BE2C (cell line): ENCODE data around the gene MGMT.

Experiments
- DNase-seq: peaks from one replicate; pipeline ENCODE4 v3.0.0-alpha.2; 2020
- H3K27me3 ChIP-seq: fragments of 250-450 bp; sonication (Bioruptor Pico); 2 replicates; pipeline ENCODE4 v1.5.1; 2020; ENCODE audit warnings: mild to moderate bottlenecking
- H3K36me3 ChIP-seq: fragments of 250-450 bp; sonication (Bioruptor Pico); 2 replicates; pipeline ENCODE4 v1.5.1; 2020; ENCODE audit warnings: mild to moderate bottlenecking
- H3K4me1 ChIP-seq: fragments of 250-450 bp; sonication (Bioruptor Pico); 2 replicates; pipeline ENCODE4 v1.5.1; 2020
- H3K4me3 ChIP-seq: 2 replicates; pipeline ENCODE4 v1.5.1; 2011; ENCODE audit warnings: low read depth, low read length
- H3K9me3 ChIP-seq: fragments of 250-450 bp; sonication (Bioruptor Pico); 2 replicates; pipeline ENCODE4 v1.5.1; 2020
- TF ChIP-seq, protein P1 (sequence below): IDR thresholded peaks from 2 replicates; pipeline ENCODE4 v1.5.1; 2012; ENCODE audit warnings: mild to moderate bottlenecking, low read depth, low read length

Gene MGMT

DNA sequence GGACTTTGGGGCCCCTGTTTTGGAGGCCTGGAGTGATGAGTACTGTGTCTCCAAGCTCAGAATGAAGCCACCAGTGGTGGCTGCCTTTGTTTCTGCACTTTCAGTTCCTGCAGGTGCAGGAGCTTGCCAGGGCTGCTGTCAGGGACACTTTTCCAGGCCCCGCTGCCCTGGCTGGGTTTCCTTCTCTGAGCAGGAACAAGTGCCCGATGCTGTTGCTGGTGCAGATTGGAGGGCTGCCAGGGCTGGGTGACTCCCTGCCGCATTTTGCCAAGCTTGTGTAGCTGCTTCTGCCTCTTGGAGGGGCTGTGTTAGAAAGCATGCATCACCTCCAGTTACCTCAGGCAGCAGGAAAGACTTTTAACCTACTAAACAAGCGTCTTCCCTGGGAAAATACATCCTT, 211.1 kb downstream of the MGMT start:
- TF ChIP-seq, protein P1, sequence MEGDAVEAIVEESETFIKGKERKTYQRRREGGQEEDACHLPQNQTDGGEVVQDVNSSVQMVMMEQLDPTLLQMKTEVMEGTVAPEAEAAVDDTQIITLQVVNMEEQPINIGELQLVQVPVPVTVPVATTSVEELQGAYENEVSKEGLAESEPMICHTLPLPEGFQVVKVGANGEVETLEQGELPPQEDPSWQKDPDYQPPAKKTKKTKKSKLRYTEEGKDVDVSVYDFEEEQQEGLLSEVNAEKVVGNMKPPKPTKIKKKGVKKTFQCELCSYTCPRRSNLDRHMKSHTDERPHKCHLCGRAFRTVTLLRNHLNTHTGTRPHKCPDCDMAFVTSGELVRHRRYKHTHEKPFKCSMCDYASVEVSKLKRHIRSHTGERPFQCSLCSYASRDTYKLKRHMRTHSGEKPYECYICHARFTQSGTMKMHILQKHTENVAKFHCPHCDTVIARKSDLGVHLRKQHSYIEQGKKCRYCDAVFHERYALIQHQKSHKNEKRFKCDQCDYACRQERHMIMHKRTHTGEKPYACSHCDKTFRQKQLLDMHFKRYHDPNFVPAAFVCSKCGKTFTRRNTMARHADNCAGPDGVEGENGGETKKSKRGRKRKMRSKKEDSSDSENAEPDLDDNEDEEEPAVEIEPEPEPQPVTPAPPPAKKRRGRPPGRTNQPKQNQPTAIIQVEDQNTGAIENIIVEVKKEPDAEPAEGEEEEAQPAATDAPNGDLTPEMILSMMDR = no peak
- Histone ChIP-seq H3K4me1 (no peaks in the 10 kb centered on the region), H3K4me3 (no peak overlapping the region), H3K9me3 (no peaks in the 10 kb centered on the region), H3K27me3 (no peaks in the 10 kb centered on the region), H3K36me3 (no peaks in the 10 kb centered on the region)
- no peak for DNase-seq

DNA sequence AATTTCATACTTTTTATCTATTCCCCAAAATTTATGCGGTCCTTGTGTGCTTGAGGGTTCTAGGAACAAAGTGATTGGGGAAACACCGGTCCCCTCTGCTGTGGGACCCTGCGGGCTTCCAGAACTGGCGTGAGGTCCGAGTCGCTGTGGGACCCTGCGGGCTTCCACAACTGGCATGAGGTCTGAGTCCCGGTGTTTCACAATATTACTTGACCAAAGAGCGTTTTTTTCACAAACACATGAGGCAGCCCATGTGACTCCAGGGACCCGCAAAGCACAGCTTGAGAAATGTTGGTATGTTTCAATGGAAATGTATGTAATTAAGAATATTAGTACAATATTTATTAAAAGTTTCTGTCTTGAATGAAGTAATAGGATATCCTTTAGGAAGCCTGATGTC, 212.2 kb downstream of the MGMT start:
- TF ChIP-seq, protein P1 = no peak
- no peaks in the 10 kb centered on the region for H3K36me3 ChIP-seq
- no peak for DNase-seq
- no peaks in the 10 kb centered on the region for H3K4me1 ChIP-seq
- H3K9me3 ChIP-seq = no peaks in the 10 kb centered on the region
- H3K4me3 ChIP-seq = no peak overlapping the region
- H3K27me3 ChIP-seq = no peaks in the 10 kb centered on the region

DNA sequence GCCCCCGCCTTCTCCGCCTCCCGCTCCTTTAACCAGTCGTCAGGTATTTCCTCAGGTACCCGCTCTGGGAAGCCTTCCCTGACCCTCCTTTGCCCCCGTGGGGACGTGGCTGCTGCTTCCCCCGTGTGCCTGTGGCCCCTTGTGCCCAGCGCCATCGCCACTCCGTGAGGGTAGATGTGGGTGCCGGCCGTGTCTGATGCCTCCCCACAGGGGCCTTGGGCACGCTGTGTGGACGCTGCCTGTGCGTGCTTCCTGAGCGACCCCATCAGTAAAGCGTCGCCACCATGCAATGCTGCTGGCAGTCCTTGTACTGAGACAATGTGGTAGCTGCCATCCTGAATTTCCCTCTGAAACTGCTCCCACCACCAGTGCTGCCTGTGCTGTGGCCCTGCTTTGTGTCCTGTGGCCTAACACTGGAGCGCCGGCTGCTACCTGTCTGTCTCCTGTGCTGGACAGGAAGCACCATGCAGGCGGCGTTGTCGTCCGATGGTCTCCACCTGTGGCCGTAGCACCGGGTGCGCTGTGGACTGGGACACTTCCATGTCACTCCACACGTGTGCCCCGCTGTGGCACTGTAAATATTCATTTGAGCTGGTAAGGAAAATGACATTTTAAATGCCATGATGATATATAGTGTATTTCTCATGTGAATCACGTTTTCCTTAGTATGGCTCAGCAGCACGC, 213.8 kb downstream of the MGMT start:
- no peaks in the 10 kb centered on the region for H3K27me3 ChIP-seq
- H3K36me3 ChIP-seq = no peaks in the 10 kb centered on the region
- no peaks in the 10 kb centered on the region for H3K9me3 ChIP-seq
- no peak overlapping the region for H3K4me3 ChIP-seq
- no peak for DNase-seq
- H3K4me1 ChIP-seq = no peaks in the 10 kb centered on the region
- TF ChIP-seq, protein P1 = no peak

DNA sequence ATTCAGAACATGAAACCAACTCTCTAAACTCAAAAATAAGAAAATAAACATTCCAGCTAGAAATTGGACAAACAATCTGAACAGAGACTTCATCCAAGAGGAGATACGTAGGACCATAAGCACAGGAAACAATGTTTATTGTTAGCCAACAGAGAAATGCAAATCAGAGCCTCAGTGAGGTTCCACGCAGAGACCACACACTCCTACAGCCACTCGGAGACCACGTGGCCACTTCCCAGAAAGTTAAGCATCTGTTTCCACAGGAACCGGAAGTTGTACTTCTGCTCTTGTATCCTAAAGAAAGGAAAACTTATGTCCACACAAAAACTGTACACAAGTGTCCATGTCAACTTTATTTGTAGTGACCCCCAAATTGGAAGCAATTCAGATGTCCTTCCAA, 214.8 kb downstream of the MGMT start:
- TF ChIP-seq, protein P1 = no peak
- Histone ChIP-seq H3K27me3 (no peaks in the 10 kb centered on the region), H3K4me3 (no peak overlapping the region), H3K9me3 (no peaks in the 10 kb centered on the region), H3K36me3 (no peaks in the 10 kb centered on the region), H3K4me1 (no peaks in the 10 kb centered on the region)
- DNase-seq = no peak

DNA sequence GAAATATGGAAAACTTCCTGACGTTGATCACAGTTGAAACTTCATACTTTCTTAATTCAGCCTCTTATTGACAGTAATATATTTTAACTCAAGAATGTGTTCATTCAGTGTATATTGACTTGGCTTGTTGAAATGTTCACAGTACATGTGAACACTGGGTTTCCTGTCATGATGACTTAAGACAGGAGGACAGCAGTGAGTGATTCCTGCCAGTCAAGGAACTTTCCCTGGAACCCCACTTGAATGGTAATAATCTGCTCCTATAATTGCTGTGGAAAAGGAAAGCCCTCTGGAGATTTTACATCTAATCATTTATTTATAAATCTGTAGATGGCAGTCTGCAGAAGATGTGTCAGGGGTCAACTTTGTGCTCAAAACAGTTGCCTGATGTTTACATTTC, 216.5 kb downstream of the MGMT start:
- H3K9me3 ChIP-seq = no peaks in the 10 kb centered on the region
- no peaks in the 10 kb centered on the region for H3K4me1 ChIP-seq
- H3K36me3 ChIP-seq = no peaks in the 10 kb centered on the region
- no peaks in the 10 kb centered on the region for H3K27me3 ChIP-seq
- H3K4me3 ChIP-seq = no peak overlapping the region
- TF ChIP-seq, protein P1 = no peak
- DNase-seq = no peak

DNA sequence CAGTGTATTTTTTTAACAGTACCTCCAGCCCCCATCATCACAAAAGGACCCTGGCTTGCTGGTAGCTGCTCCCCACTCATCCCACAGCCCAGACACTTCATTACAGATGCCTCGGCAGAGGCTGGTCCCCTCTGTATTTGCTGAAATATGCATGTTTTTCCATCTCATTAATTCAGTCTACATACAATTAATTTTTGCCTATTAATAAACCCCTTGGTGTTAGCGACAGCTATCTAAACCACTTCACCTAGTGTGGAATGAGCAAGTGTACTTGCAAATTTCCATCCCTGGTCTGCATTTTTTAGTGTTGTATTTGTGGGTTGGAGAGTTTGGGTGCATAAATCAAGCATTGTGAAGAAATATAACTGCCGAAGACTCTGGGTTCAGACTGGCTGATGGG, 216.9 kb downstream of the MGMT start:
- H3K36me3 ChIP-seq = no peaks in the 10 kb centered on the region
- no peaks in the 10 kb centered on the region for H3K4me1 ChIP-seq
- TF ChIP-seq, protein P1 = no peak
- no peak for DNase-seq
- no peak overlapping the region for H3K4me3 ChIP-seq
- H3K9me3 ChIP-seq = no peaks in the 10 kb centered on the region
- no peaks in the 10 kb centered on the region for H3K27me3 ChIP-seq
